HCT116 (cell line): Measurements from ENCODE around the gene ATRIP. TPM values are rescaled to one million over a fixed set of nuclear protein-coding genes. Genes with fewer than 3 reads are reported as not detected.
A peak's percentile ranks its signal among the peaks of the same experiment; 100 is the strongest.

Experiments
- ATAC-seq: fragments of 200-7000 bp; cut with Tn5 transposase; 2 replicates; pipeline ENCODE4 v1.9.1; 2020; ENCODE audit warnings: mild to moderate bottlenecking, moderate library complexity
- BruUV-seq: library from RNA; stranded (reverse); fragments of 400-500 nt; replicated peaks from 2 replicates; lab custom pipeline; 2021; lab: Mats Ljungman, UMichigan
- CTCF ChIA-PET: fragments of 300-600 bp; sonication (Branson Sonifier 250); formaldehyde crosslinking; loops from one replicate; lab custom pipeline; 2021; ENCODE audit warnings: antibody characterized with exemption; lab: Charles Lee
- POLR2A ChIA-PET: fragments of 300-600, 350-600 bp; sonication (Branson Sonifier 250); formaldehyde crosslinking; loops from one replicate; lab custom pipeline; 2021; ENCODE audit warnings: antibody characterized with exemption; lab: Charles Lee
- RAD21 ChIA-PET, 2 experiments: fragments of 300-600 bp; sonication (Branson Sonifier 250); formaldehyde crosslinking; loops; one replicate each; lab custom pipeline; 2023; ENCODE audit warnings: low total read pairs in 2 of 2; ENCODE audit not compliant: uncharacterized antibody in 2 of 2, unreplicated experiment in 2 of 2, low non-redundant PET in 1 of 2; lab: Charles Lee
- DNase-seq: peaks from one replicate; pipeline ENCODE4 v3.0.0-alpha.2; 2010; ENCODE audit warnings: low read depth, low spot score
- H2AFZ ChIP-seq: fragments of 200-600 bp; shearing (Covaris generic), sonication (generic); 2 replicates; pipeline ENCODE4 v1.6.1; 2017; ENCODE audit warnings: low read depth, mixed run types, mixed read lengths, antibody characterized with exemption, low read length; ENCODE audit not compliant: poor library complexity, severe bottlenecking
- H3K27ac ChIP-seq: 2 replicates; pipeline ENCODE4 v1.5.1; 2012; ENCODE audit warnings: low read depth, low read length
- H3K27me3 ChIP-seq: fragments of 200-600 bp; sonication (generic); 2 replicates; pipeline ENCODE4 v1.6.1; 2016; ENCODE audit warnings: mixed run types, low read length, mixed read lengths; ENCODE audit not compliant: insufficient read depth
- H3K36me3 ChIP-seq, 2 experiments: fragments of 200-500 bp in 1 of 2; fragments of 200-600 bp in 1 of 2; sonication (Bioruptor generic) in 1 of 2; sonication (generic) in 1 of 2; 2 replicates each; pipeline versions ENCODE4 v1.5.1 to v1.6.1; 2014 to 2016; ENCODE audit warnings: low read length in 2 of 2, inconsistent platforms in 1 of 2, mixed read lengths in 1 of 2, mixed run types in 1 of 2; ENCODE audit not compliant: insufficient read depth in 2 of 2, control insufficient read depth in 1 of 2
- H3K4me1 ChIP-seq, 2 experiments: fragments of 200-600 bp in 1 of 2; sonication (generic) in 1 of 2; 2 replicates each; pipeline versions ENCODE4 v1.5.1 to v1.6.1; 2012 to 2017; ENCODE audit warnings: low read length in 2 of 2, inconsistent platforms in 1 of 2, mild to moderate bottlenecking in 1 of 2, mixed read lengths in 1 of 2, mixed run types in 1 of 2, moderate library complexity in 1 of 2; ENCODE audit not compliant: insufficient read depth in 2 of 2, control insufficient read depth in 1 of 2
- H3K4me2 ChIP-seq: fragments of 200-600 bp; sonication (generic); 2 replicates; pipeline ENCODE4 v1.6.1; 2017; ENCODE audit warnings: mixed run types, low read length, mixed read lengths
- H3K4me3 ChIP-seq, 2 experiments: fragments of 200-600 bp in 1 of 2; sonication (generic) in 1 of 2; replicated peaks in 1 of 2; 2 replicates each; pipeline ENCODE4 v1.5.1; 2011 to 2016; ENCODE audit warnings: low read length in 2 of 2, control low read depth in 1 of 2, low read depth in 1 of 2, mild to moderate bottlenecking in 1 of 2, mixed read lengths in 1 of 2, mixed run types in 1 of 2
- H3K79me2 ChIP-seq: fragments of 200-600 bp; sonication (generic); 2 replicates; pipeline ENCODE4 v1.6.1; 2017; ENCODE audit warnings: mild to moderate bottlenecking, mixed run types, low read length, moderate library complexity, mixed read lengths; ENCODE audit not compliant: insufficient read depth
- H3K9ac ChIP-seq: fragments of 200-600 bp; sonication (generic); 2 replicates; pipeline ENCODE4 v1.6.1; 2016; ENCODE audit warnings: low read length, mixed read lengths
- H3K9me2 ChIP-seq: fragments of 200-600 bp; sonication (generic), shearing (Covaris generic); 2 replicates; pipeline ENCODE4 v1.6.1; 2017; ENCODE audit warnings: mixed run types, mild to moderate bottlenecking, moderate library complexity; ENCODE audit not compliant: insufficient read depth
- H3K9me3 ChIP-seq, 2 experiments: fragments of 200-500 bp in 1 of 2; fragments of 200-600 bp in 1 of 2; sonication (Bioruptor generic) in 1 of 2; sonication (generic) in 1 of 2; 2 replicates each; pipeline ENCODE4 v1.6.1; 2014 to 2017; ENCODE audit warnings: low read length in 2 of 2, mixed read lengths in 2 of 2, inconsistent platforms in 1 of 2, low read depth in 1 of 2, mild to moderate bottlenecking in 1 of 2, mixed run types in 1 of 2, moderate library complexity in 1 of 2; ENCODE audit not compliant: control insufficient read depth in 1 of 2, insufficient read depth in 1 of 2
- H4K20me1 ChIP-seq: fragments of 200-600 bp; sonication (generic), shearing (Covaris generic); 2 replicates; pipeline ENCODE4 v1.6.1; 2017; ENCODE audit warnings: mixed run types, mild to moderate bottlenecking, moderate library complexity; ENCODE audit not compliant: insufficient read depth
- CBX3 ChIP-seq: IDR thresholded peaks from 2 replicates; pipeline ENCODE4 v1.6.1; 2012; ENCODE audit warnings: low read depth
- CEBPB ChIP-seq: IDR thresholded peaks from 2 replicates; pipeline ENCODE4 v1.6.1; 2012; ENCODE audit warnings: low read depth
- POLR2AphosphoS5 ChIP-seq: IDR thresholded peaks from 2 replicates; pipeline ENCODE4 v1.6.1; 2011; ENCODE audit warnings: mild to moderate bottlenecking, low read depth, low read length, moderate library complexity
- SP1 ChIP-seq: IDR thresholded peaks from 2 replicates; pipeline ENCODE4 v1.6.1; 2012; ENCODE audit warnings: low read depth
- intact Hi-C: fragments of 100-400 bp; cut with micrococcal nuclease; formaldehyde crosslinking; loops from 2 replicates; pipeline ENCODE4 v1.10.0; 2022
- total RNA-seq: library from RNA; stranded (reverse); gene quantifications from one replicate; pipeline ENCODE4 v1.2.1, GENCODE V29; 2021; ENCODE audit not compliant: unreplicated experiment
- TF ChIP-seq, protein P1 (sequence below): IDR thresholded peaks from 2 replicates; pipeline ENCODE4 v1.6.1; 2012; ENCODE audit warnings: low read depth

Gene ATRIP
- total RNA-seq, 1 experiment from 2014 or later, result 15.6 TPM

GRCh38 chr3:48468329-48468731 lies 21.8 kb downstream of the ATRIP start:
- no peak for ATAC-seq
- CTCF ChIA-PET, result no interaction called here
- Histone ChIP-seq H3K9ac (0 out of 2 replicates have a peak overlapping the region, but pooled peaks have one; percentile 82), H3K36me3 (peaks cover 0 to 16% of the 10 kb centered on the region in 2 experiments; a peak in 1 of 4 replicates), H2AFZ (no peak overlapping the region), H3K27ac (no peak overlapping the region; the same call in 1 of the 2 replicates), H3K4me2 (no peak overlapping the region), H3K9me3 (no peaks in the 10 kb centered on the region), H3K9me2 (no peaks in the 10 kb centered on the region), H3K27me3 (no peaks in the 10 kb centered on the region), H4K20me1 (no peaks in the 10 kb centered on the region), H3K4me3 (no peak overlapping the region), H3K4me1 (peaks cover 23 to 46% of the 10 kb centered on the region in 2 experiments), H3K79me2 (peaks cover 57% of the 10 kb centered on the region)
- DNase-seq, result no peak
- BruUV-seq, result no TSS peak
- intact Hi-C loops, result no loop called here
- RAD21 ChIA-PET, result no interaction called here
- POLR2A ChIA-PET, result no interaction called here
- TF ChIP-seq POLR2AphosphoS5, result peak; percentile 30; the same call in 1 of the 2 replicates
- TF ChIP-seq CEBPB, result no peak

DNA sequence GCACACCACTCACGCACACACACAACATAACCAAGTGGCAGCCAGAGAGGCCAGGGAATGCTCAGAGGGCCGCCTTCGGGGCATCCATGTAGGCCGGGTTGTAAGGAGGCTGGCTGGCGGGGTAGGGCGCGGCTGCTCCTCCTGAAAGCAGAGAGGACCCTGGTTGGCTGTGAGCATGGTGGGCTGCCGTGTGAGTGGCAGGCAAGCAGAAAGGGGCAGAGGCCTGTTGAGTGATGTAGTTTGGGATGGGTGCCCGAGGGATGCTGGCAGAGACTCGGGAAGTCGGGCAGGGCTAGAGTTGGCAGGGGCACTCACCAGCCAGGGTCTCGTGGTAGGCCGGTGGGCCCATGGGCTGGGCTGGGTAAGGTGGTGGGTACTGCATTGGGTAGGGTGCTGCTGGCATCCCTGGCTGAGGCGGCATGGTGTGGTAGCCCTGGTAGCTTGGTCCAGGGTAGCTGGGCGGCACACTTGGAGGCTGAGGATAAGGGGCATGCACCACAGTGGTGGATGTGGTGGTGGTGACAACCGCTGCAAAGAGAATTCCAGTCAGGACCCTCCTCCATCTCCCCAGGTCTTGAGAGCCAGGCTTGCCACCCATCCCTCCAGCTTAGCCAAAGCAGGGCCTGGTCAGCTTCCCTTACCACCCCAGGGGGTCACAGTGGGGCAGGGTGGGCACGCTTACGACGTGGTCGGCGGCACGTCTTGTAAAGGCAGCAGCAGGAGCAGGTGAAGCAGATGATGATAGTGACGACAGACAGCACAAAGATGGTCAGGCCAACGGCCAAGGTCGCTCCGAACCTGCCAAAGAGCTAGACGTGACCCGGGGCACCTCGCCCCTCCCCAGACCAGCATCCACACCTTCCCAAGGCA lies 22.7 kb downstream of the ATRIP start:
- no peak overlapping the region for H3K4me3 ChIP-seq
- no peaks in the 10 kb centered on the region for H3K9me3 ChIP-seq
- no peaks in the 10 kb centered on the region for H4K20me1 ChIP-seq
- H3K79me2 ChIP-seq, result peaks cover 57% of the 10 kb centered on the region
- H3K9ac ChIP-seq, result no peak overlapping the region
- H3K4me2 ChIP-seq, result no peak overlapping the region
- peaks cover 0 to 14% of the 10 kb centered on the region in 2 experiments; a peak in 1 of 4 replicates for H3K36me3 ChIP-seq
- H3K27ac ChIP-seq, result no peak overlapping the region
- no peaks in the 10 kb centered on the region for H3K27me3 ChIP-seq
- H3K4me1 ChIP-seq, result peaks cover 31 to 53% of the 10 kb centered on the region in 2 experiments
- no peak for DNase-seq
- POLR2A ChIA-PET, result no interaction called here
- TF ChIP-seq, protein P1, sequence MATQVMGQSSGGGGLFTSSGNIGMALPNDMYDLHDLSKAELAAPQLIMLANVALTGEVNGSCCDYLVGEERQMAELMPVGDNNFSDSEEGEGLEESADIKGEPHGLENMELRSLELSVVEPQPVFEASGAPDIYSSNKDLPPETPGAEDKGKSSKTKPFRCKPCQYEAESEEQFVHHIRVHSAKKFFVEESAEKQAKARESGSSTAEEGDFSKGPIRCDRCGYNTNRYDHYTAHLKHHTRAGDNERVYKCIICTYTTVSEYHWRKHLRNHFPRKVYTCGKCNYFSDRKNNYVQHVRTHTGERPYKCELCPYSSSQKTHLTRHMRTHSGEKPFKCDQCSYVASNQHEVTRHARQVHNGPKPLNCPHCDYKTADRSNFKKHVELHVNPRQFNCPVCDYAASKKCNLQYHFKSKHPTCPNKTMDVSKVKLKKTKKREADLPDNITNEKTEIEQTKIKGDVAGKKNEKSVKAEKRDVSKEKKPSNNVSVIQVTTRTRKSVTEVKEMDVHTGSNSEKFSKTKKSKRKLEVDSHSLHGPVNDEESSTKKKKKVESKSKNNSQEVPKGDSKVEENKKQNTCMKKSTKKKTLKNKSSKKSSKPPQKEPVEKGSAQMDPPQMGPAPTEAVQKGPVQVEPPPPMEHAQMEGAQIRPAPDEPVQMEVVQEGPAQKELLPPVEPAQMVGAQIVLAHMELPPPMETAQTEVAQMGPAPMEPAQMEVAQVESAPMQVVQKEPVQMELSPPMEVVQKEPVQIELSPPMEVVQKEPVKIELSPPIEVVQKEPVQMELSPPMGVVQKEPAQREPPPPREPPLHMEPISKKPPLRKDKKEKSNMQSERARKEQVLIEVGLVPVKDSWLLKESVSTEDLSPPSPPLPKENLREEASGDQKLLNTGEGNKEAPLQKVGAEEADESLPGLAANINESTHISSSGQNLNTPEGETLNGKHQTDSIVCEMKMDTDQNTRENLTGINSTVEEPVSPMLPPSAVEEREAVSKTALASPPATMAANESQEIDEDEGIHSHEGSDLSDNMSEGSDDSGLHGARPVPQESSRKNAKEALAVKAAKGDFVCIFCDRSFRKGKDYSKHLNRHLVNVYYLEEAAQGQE, result no peak
- TF ChIP-seq SP1 (no peak), CBX3 (no peak)
- intact Hi-C loops, result no loop called here
- ATAC-seq, result no peak
- RAD21 ChIA-PET, result no interaction called here
- CTCF ChIA-PET, result no interaction called here
- BruUV-seq, result no TSS peak
- H2AFZ ChIP-seq, result no peak overlapping the region
- no peaks in the 10 kb centered on the region for H3K9me2 ChIP-seq
